ENCODE results near the gene OFD1.

The OFD1 gene

DNA sequence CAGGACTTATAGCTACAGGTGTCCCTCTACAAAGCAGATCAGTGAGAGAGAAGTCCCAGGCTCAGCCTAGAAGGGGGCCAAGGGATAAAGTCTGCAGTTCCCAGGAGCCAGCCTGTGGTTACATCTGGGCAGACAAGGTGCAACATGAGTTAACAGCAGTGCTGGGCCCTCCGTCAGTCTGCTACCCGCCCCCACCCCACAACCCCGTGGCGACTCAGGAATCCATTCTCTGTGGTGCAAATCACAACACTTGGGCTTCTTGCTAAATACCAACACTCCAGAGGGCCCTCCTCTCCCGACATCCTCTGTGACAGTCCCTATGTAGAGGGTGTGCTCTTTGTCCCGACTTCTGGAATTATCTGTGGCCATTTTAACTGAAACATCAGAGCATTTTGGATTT lies 68.6 kb downstream of the OFD1 start:
- no peak for DNase-seq

DNA sequence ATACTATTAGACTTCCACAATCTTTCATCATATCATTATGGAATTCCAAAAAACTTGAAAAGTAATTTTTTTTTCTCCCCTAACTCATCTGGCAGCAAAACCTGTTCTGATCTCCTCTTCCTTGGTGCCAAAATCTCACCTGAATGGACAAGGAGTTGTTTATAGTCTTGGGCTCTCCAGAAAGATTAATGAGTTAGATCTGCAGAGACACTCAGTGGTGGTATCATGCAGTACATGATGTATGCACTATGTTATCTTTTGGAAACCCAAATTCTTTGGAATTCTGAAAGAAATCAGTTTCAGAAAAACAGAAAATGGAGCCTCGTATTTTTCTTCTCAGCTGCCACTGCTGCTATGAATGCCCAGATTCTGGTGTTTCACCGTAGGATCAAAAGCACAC lies 70.7 kb downstream of the OFD1 start:
- DNase-seq, result no peak

DNA sequence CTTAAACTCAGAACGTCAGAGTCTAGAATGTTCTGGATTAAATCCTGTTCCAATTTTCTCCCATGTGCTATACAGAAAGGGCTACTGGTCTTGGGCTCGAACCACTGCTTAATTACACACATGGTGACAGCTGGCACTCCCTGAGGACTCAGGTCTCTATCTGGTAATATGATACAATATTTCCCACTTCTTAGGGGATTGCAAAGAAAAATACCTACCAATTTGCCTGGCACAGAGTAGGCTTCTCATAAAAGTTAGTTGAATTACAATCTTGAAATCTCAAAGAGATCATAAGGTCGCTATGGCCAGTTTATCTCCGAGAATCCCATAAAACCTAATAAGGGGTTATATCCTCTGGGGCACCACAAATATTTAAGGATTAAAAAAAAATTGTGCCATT lies 73.7 kb downstream of the OFD1 start:
- peak; percentile 49 for DNase-seq

DNA sequence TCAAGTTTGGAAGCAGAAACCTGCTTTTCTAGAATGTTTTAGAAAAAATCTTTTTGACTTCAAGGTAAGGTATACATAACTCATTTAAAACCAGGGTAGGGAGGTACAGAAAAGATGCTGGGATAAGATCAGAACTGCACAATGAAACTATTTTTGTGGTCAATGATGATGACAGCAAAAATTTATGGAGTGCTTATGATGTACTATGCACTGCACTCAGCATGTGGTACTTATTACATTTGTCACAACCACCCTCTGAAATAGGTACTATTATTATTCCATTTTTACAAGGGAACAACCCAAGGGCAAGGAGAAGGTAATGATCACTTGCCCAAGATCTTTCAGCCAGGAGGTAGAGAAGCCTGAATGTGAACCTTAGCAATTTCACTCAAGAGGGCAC lies 74.3 kb downstream of the OFD1 start:
- no peak for DNase-seq

DNA sequence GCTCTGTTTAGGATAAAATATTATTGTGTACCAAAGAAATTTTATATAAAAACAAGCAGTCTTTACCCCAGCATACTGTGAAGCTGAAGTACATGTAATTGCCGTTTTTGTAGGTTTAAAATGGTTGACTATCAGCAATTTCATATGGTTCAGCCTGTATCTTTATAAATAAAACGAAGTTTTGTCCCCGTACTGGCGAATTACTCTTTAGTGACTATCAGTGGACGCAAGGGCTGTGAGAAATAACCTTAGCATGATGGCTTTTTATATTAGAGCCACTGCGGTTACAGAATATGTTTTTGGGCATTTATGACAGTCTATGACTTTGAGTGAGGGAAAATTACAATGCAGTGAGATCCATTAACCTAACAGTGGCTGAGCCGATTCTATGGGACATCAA lies 81.1 kb downstream of the OFD1 start:
- DNase-seq, result no peak

DNA sequence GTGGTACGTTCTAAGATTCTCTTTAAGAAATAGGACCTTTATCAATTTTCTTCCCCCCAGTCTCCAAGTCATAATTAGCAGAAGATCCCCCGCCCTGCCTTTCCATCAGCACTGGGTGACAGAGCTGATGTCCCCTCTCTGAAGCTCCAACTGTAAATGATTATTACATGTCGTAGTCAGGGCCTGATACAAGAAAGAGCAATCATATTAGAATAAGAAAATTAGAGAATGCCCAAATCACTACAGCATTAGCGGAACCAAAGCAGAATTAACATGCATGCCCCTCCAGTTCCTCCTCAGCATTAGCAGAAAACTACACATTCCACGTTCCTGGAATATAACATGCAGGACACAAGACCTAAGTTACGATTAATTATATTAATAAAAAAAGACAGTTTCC lies 81.6 kb downstream of the OFD1 start:
- DNase-seq, result no peak

DNA sequence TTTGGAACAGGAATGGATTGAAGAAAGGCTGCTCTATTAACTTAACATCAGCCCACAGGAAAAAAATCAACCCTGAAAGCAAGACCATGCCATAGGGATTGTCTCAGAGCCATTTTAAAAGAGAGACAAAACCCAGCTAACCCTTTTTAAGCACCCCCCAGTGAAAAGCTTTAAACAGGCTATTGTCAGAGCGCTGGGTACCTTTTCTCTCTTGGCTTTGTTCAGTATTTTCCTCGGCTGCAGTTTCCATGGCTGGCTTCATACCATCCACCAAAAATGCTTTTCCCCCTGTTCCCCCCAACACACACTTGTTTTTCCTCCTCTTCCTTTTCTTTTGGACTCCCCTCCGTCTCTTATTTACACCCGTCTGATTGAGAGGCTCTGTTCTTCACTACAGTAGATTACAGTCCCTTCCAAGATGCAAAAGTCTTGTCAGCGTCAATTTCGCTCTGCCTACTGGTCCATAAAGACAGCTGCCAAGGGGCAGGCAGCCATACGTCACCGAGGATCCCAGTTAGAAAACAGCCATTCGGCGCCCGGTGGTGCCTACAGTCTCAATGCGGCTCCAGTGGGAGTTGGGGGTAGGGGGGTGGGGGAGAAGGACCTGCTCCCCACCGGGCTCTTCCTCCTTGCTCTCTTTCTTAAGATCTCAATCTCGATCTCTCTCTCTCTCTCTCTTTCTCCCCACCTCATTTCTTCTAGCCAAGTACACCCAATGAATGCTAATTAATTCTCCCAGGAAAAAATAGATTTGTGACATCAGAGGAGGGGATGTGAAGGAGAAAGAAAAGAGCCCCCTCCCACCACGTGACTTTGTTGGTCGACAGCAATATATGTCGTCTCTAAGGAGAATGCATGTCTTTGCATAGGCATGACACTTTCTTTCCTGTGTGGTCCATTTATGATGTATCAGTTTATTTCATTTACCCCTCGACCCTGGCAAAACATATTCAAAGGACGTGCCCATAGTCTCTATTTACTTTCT lies 82.4 kb downstream of the OFD1 start, which contains the start of gene GPM6B:
Gene GPM6B, minus strand, starts transcription at position 451 of the 985 bp plus-strand sequence. Its CDS starts 189 bp downstream, at position 262.
- no peak for DNase-seq
